ENCODE data around the gene ACSM4. TPM values are rescaled to one million over a fixed set of nuclear protein-coding genes. Genes with fewer than 3 reads are reported as not detected.

Gene ACSM4
- total and polyA plus RNA-seq, 2 donors (not counting 1 experiment from before 2014, with no cell fraction given): not detected

DNA sequence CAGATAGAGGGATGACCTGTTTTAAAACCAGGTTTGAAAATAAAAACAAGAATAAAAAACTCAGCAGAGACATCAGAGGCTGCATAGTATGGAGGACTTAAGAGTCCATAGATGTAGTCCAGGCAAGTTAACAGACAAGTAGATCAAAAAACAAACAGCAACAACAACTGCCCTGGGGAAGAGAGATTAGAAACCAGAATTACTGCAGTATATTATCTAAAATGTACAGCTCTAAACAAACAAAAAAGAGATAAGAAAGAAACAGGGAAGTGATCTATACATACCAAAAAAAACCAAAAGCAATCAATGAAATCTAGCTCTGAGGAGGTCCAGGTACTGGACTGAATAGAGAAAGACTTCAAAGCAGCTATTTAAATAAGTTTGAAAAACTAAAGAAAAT, 48.8 kb downstream of the ACSM4 start:
- Histone ChIP-seq H3K9me3 (ENCODE audit: control extremely low read depth in 1 of 3, control insufficient read depth in 2 of 3, insufficient read depth in 1 of 3, low read length in 2 of 3) (no peaks in the 10 kb centered on the region), H3K36me3 (replicated peaks in 1 of 2; ENCODE audit: control extremely low read depth in 1 of 2, control insufficient read depth in 1 of 2, extremely low read depth in 1 of 2, insufficient read depth in 2 of 2, low read length in 1 of 2) (no peaks in the 10 kb centered on the region), H3K4me2 (replicated peaks; ENCODE audit: low read depth, low read length, poor library complexity, severe bottlenecking) (no peak overlapping the region), H4K20me1 (ENCODE audit: control insufficient read depth, insufficient read depth, low read length, poor library complexity, severe bottlenecking) (no peaks in the 10 kb centered on the region), H3K79me2 (ENCODE audit: control insufficient read depth, insufficient read depth, low read length) (no peaks in the 10 kb centered on the region), H3K4me1 (ENCODE audit: control insufficient read depth in 2 of 2, insufficient read depth in 2 of 2, low read length in 2 of 2) (no peaks in the 10 kb centered on the region), H2AFZ (ENCODE audit: insufficient read depth, low read depth, low read length, poor library complexity, severe bottlenecking) (no peak overlapping the region), H3K9ac (ENCODE audit: low read length) (no peak overlapping the region), H3K27me3 (replicated peaks in 1 of 4; ENCODE audit: control extremely low read depth in 1 of 4, control insufficient read depth in 3 of 4, insufficient read depth in 4 of 4, low read length in 3 of 4) (peaks cover 0 to 15% (median 4%) of the 10 kb centered on the region in 4 experiments), H3K4me3 (ENCODE audit: control extremely low read depth in 1 of 5, extremely low read depth in 1 of 5, insufficient read depth in 1 of 5, low read depth in 2 of 5, low read length in 4 of 5) (no peak overlapping the region), H3K27ac (ENCODE audit: low read length in 2 of 2) (no peak overlapping the region)
- CTCF ChIA-PET: no interaction called here
- intact Hi-C loops (cut with micrococcal nuclease): no loop called here
- TF ChIP-seq, protein P1, sequence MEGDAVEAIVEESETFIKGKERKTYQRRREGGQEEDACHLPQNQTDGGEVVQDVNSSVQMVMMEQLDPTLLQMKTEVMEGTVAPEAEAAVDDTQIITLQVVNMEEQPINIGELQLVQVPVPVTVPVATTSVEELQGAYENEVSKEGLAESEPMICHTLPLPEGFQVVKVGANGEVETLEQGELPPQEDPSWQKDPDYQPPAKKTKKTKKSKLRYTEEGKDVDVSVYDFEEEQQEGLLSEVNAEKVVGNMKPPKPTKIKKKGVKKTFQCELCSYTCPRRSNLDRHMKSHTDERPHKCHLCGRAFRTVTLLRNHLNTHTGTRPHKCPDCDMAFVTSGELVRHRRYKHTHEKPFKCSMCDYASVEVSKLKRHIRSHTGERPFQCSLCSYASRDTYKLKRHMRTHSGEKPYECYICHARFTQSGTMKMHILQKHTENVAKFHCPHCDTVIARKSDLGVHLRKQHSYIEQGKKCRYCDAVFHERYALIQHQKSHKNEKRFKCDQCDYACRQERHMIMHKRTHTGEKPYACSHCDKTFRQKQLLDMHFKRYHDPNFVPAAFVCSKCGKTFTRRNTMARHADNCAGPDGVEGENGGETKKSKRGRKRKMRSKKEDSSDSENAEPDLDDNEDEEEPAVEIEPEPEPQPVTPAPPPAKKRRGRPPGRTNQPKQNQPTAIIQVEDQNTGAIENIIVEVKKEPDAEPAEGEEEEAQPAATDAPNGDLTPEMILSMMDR (IDR thresholded peaks at IDR 0.05): no peak
- no peak for TF ChIP-seq EZH2 (IDR thresholded peaks at IDR 0.05; ENCODE audit: borderline replicate concordance, insufficient read depth, low read depth, low read length, poor library complexity, severe bottlenecking)
- POLR2A ChIA-PET: no interaction called here
- ATAC-seq (ENCODE audit: low read depth) (no peak), DNase-seq (no peak)
- H3K4me1 Mint-ChIP-seq: no peaks in the 10 kb centered on the region
- no peaks in the 10 kb centered on the region for H3K9me3 Mint-ChIP-seq (ENCODE audit: insufficient read depth)
- no peak overlapping the region for H3K27ac Mint-ChIP-seq
- H3K27me3 Mint-ChIP-seq: peaks cover 14% of the 10 kb centered on the region
- no peak overlapping the region for H3K4me3 Mint-ChIP-seq

DNA sequence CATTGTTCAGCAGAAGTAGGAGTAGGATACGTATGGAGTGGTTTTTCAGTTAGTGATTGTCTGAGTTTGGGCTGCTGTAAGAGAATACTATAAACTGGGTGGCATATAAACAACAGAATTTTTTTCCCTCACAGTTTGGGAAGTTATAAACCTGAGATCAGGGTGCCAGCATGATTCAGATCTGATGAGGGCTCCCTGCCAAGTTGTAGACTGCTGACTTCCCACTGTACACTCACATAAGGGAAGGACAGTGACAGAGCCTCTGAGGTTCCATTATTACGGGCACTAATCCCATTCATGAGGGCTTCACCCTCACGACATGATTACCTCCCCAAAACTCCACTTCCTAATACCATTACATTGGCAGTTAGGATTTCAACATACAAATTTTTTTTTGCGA, 50.7 kb downstream of the ACSM4 start:
- ChIA-PET CTCF (no interaction called here), POLR2A (no interaction called here)
- Mint-ChIP-seq H3K4me3 (no peak overlapping the region), H3K27me3 (peaks cover 10% of the 10 kb centered on the region), H3K27ac (no peak overlapping the region), H3K4me1 (no peaks in the 10 kb centered on the region), H3K9me3 (ENCODE audit: insufficient read depth) (no peaks in the 10 kb centered on the region)
- H3K36me3 ChIP-seq (replicated peaks in 1 of 2; ENCODE audit: control extremely low read depth in 1 of 2, control insufficient read depth in 1 of 2, extremely low read depth in 1 of 2, insufficient read depth in 2 of 2, low read length in 1 of 2): no peaks in the 10 kb centered on the region
- no peak for DNase-seq
- no peak overlapping the region for H3K4me2 ChIP-seq (replicated peaks; ENCODE audit: low read depth, low read length, poor library complexity, severe bottlenecking)
- H3K27ac ChIP-seq (ENCODE audit: low read length in 2 of 2): no peak overlapping the region
- no peak overlapping the region for H3K4me3 ChIP-seq (ENCODE audit: control extremely low read depth in 1 of 5, extremely low read depth in 1 of 5, insufficient read depth in 1 of 5, low read depth in 2 of 5, low read length in 4 of 5)
- peaks cover 0 to 15% (median 4%) of the 10 kb centered on the region in 4 experiments for H3K27me3 ChIP-seq (replicated peaks in 1 of 4; ENCODE audit: control extremely low read depth in 1 of 4, control insufficient read depth in 3 of 4, insufficient read depth in 4 of 4, low read length in 3 of 4)
- H2AFZ ChIP-seq (ENCODE audit: insufficient read depth, low read depth, low read length, poor library complexity, severe bottlenecking): no peak overlapping the region
- H3K79me2 ChIP-seq (ENCODE audit: control insufficient read depth, insufficient read depth, low read length): no peaks in the 10 kb centered on the region
- ATAC-seq (ENCODE audit: low read depth): no peak
- H3K9ac ChIP-seq (ENCODE audit: low read length): no peak overlapping the region
- intact Hi-C loops (cut with micrococcal nuclease): no loop called here
- TF ChIP-seq EZH2 (IDR thresholded peaks at IDR 0.05; ENCODE audit: borderline replicate concordance, insufficient read depth, low read depth, low read length, poor library complexity, severe bottlenecking): no peak
- TF ChIP-seq, protein P1 (IDR thresholded peaks at IDR 0.05): no peak
- H4K20me1 ChIP-seq (ENCODE audit: control insufficient read depth, insufficient read depth, low read length, poor library complexity, severe bottlenecking): no peaks in the 10 kb centered on the region
- 92% methylated on average over 2 of the region's 4 CpGs for WGBS (ENCODE audit: insufficient coverage)
- no peaks in the 10 kb centered on the region for H3K4me1 ChIP-seq (ENCODE audit: control insufficient read depth in 2 of 2, insufficient read depth in 2 of 2, low read length in 2 of 2)
- no peaks in the 10 kb centered on the region for H3K9me3 ChIP-seq (ENCODE audit: control extremely low read depth in 1 of 3, control insufficient read depth in 2 of 3, insufficient read depth in 1 of 3, low read length in 2 of 3)
